Tibial artery (tissue), 4 donors: ENCODE data around the gene EXOSC7.

Experiments
- DNase-seq, 2 donors: peaks; one replicate each; pipeline ENCODE4 v3.0.0-alpha.2; 2019
- H3K27ac ChIP-seq, 2 donors: fragments of 200-600 bp; sonication (generic) in 1 of 2; 1 replicate in 1 of 2; 2 replicates in 1 of 2; pipeline ENCODE4 v1.5.1; 2018 to 2019; ENCODE audit warnings: mild to moderate bottlenecking in 1 of 2
- H3K27me3 ChIP-seq, 2 donors: fragments of 200-600 bp; sonication (generic) in 1 of 2; one replicate each; pipeline versions ENCODE4 v1.5.1 to v1.6.0; 2016 to 2019
- H3K36me3 ChIP-seq, 3 donors: fragments of 200-600 bp; sonication (generic) in 2 of 3; one replicate each; pipeline ENCODE4 v1.5.1; 2016 to 2019; ENCODE audit warnings: mild to moderate bottlenecking in 2 of 3
- H3K4me1 ChIP-seq, 4 donors: fragments of 200-600 bp; sonication (generic) in 2 of 4; 1 replicate in 3 of 4; 2 replicates in 1 of 4; pipeline ENCODE4 v1.5.1; 2016 to 2019
- H3K4me3 ChIP-seq, 2 donors: fragments of 200-600 bp; sonication (generic) in 1 of 2; 1 replicate in 1 of 2; 2 replicates in 1 of 2; pipeline ENCODE4 v1.5.1; 2018 to 2019; ENCODE audit warnings: mild to moderate bottlenecking in 2 of 2
- H3K9me3 ChIP-seq, 3 donors: fragments of 200-600 bp; sonication (generic) in 1 of 3; one replicate each; pipeline ENCODE4 v1.5.1; 2016 to 2019
- CTCF ChIP-seq, 2 experiments: fragments of 200-600 bp in 1 of 2; fragments of 450-650 bp in 1 of 2; IDR thresholded peaks; one replicate each; pipeline ENCODE4 v1.5.1; 2017 to 2019; ENCODE audit warnings: antibody characterized with exemption in 2 of 2, mild to moderate bottlenecking in 1 of 2, moderate library complexity in 1 of 2
- intact Hi-C: fragments of 100-400 bp; cut with DNase I; formaldehyde crosslinking; loops from one replicate; pipeline ENCODE4 v1.15.0; 2023; ENCODE audit warnings: low total_unique reads

The EXOSC7 gene

GRCh38 chr3:45034612-45035252 is 58.7 kb downstream of the EXOSC7 start:
- no peak for TF ChIP-seq CTCF (IDR thresholded peaks at IDR 0.05)
- H3K4me3 ChIP-seq, result no peak overlapping the region
- H3K27me3 ChIP-seq, result no peaks in the 10 kb centered on the region
- intact Hi-C loops, result loop anchor here (5.0 to 10.0 kb wide), 2 partner anchors 463 to 630 kb away; no protein-coding TSS in a partner anchor
- no peaks in the 10 kb centered on the region for H3K9me3 ChIP-seq
- H3K4me1 ChIP-seq, result peaks cover 0 to 40% (median 21%) of the 10 kb centered on the region in 4 donors
- peaks cover 0 to 13% (median 5%) of the 10 kb centered on the region in 3 donors for H3K36me3 ChIP-seq
- peak overlapping the region; percentile 22 to 72 for H3K27ac ChIP-seq
- DNase-seq, result peak; percentile 77 to 86

- no peaks in the 10 kb centered on the region for H3K27me3 ChIP-seq
- TF ChIP-seq CTCF (IDR thresholded peaks at IDR 0.05), result no peak
- peak overlapping the region; percentile 22 to 72 for H3K27ac ChIP-seq
- peaks cover 0 to 13% (median 5%) of the 10 kb centered on the region in 3 donors for H3K36me3 ChIP-seq
- peaks cover 0 to 37% (median 16%) of the 10 kb centered on the region in 4 donors for H3K4me1 ChIP-seq
- intact Hi-C loops, result loop anchor here (5.0 to 10.0 kb wide), 2 partner anchors 462 to 629 kb away; no protein-coding TSS in a partner anchor
- H3K9me3 ChIP-seq, result no peaks in the 10 kb centered on the region
- DNase-seq, result no peak
- peak overlapping the region; percentile 48 to 50 for H3K4me3 ChIP-seq
Observed at GRCh38 chr3:45035441-45036301, 59.6 kb downstream of the EXOSC7 start.

GRCh38 chr3:45037720-45038455 is 61.8 kb downstream of the EXOSC7 start:
- Histone ChIP-seq H3K4me3 (no peak overlapping the region), H3K4me1 (peaks cover 0 to 37% (median 19%) of the 10 kb centered on the region in 4 donors), H3K27ac (peak overlapping the region in 1 of 2 donors; percentile 72), H3K27me3 (no peaks in the 10 kb centered on the region), H3K9me3 (no peaks in the 10 kb centered on the region), H3K36me3 (no peaks in the 10 kb centered on the region)
- TF ChIP-seq CTCF (IDR thresholded peaks at IDR 0.05), result peak; percentile 87 to 95
- intact Hi-C loops, result loop anchor here (5.0 to 10.0 kb wide), 2 partner anchors 459 to 627 kb away; no protein-coding TSS in a partner anchor
- DNase-seq, result peak; percentile 95 to 97

GRCh38 chr3:45041666-45042065 is 65.6 kb downstream of the EXOSC7 start:
- intact Hi-C loops, result loop anchor here (5.0 kb wide), 1 partner anchor 171 kb away; no protein-coding TSS in a partner anchor
- no peak for DNase-seq

More at GRCh38 chr3:45041666-45042065, 65.6 kb downstream of the EXOSC7 start:
- peaks cover 0 to 15% (median 4%) of the 10 kb centered on the region in 4 donors for H3K4me1 ChIP-seq
- H3K4me3 ChIP-seq, result no peak overlapping the region
- no peak overlapping the region for H3K27ac ChIP-seq
- no peaks in the 10 kb centered on the region for H3K36me3 ChIP-seq
- H3K27me3 ChIP-seq, result no peaks in the 10 kb centered on the region
- TF ChIP-seq CTCF (IDR thresholded peaks at IDR 0.05), result no peak
- no peaks in the 10 kb centered on the region for H3K9me3 ChIP-seq
